ENCODE data around the gene NUP214. TPM values are rescaled to one million over a fixed set of nuclear protein-coding genes. Genes with fewer than 3 reads are reported as not detected.
"Not testable (repeated sequence)": the region's sequence is repeated elsewhere in the genome, so short reads cannot be mapped to it uniquely, and the experiment has no call there.

The NUP214 gene
- total RNA-seq, 1 donor from 2014 or later: 52.1 TPM

DNA sequence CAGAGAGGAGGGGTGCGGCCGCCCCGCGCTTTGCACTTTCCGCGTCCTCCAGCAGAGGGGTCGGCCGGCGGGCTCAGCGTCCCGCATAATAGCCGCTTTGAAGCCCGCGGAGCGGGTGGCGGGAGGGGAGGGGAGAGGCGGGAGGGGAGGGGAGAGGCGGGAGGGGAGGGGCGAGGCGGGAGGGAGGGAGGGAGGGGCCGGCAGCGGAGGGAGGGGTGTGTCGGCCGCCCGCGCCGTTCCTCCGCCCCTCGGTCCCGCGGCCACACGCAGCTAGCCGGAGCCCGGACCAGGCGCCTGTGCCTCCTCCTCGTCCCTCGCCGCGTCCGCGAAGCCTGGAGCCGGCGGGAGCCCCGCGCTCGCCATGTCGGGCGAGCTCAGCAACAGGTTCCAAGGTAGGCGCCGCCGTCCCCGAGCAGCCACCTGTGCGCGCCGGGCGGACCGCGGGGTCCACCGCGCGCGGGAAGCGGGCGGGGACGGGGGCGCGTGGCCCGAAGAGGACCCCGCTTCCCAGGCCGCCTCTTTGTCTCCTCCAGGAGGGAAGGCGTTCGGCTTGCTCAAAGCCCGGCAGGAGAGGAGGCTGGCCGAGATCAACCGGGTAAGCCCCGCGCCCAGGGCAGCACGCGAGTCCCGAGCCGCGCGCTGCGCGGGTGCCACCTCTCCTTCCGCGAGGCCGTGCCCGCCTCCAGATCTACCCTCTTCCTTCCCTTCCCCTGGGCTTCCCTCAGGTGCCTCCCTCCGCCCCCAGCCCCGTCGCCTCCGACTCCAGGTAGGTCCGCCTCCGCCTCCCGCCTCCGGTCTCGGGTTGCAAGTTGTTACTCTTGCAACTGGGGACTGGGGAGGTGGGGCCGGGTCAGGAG is 28.9 kb upstream of the NUP214 start, which contains the start of gene AIF1L:
Gene AIF1L, plus strand, starts transcription at position 263 of the 857 bp plus-strand sequence. Its CDS starts 99 bp downstream, at position 362.
- no peak for DNase-seq (ENCODE audit: low spot score)

DNA sequence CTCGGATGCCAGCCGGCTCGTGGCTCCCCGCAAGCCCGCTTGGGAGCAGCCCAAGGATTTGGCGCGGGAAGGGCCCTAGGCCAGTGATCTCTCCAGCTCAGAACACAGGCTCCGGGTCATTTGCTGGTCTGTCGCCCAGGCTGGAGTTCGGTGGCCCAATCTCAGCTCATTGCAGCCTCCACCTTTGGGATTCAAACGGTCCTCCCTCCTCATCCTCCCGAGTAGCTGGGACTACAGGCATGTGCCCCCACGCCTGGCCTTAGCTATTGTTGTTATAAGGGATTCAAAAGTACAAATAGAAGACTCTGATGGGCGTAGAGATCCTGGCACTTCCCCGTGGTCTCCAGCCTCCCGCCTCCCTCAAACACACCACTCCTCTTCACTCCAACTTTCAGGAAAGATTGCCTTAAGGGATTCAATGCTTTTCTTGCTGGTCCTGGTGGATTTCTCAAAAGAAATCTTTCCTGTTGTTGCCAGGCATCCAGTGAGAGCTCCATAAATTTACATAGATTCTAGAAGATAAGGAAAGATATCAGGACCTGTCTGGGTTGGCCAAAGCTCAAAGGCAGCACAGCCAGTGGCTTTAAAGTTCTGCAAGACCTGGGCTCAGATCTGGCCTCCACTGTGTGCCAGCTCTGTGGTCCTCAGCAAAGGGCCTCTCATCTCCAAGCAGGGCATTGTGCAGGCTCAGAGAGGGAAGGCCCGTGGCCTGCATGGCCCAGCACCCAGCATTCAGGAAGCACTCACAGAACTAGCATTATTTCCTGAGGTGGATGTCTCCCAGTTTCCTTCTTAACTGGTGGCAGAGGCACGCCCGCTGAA is 28.0 kb upstream of the NUP214 start:
- no peak for DNase-seq (ENCODE audit: low spot score)

DNA sequence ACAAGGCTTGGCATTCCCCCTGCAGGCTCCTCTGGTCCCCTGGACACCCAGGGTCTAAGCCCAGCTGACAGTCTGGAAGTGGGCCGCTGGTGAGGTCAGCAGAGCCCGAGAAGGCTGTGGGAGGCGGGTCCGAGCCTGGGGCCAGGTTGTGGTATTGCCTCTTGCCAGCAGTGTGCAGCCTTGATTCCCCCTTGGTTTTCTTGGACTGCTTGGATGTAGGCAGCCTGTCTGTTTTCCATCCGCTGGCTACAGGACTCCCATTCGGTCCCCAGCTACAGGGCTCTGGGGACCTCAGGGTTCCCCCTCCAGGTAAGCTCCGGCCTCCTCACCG is 27.5 kb upstream of the NUP214 start:
- no peak for DNase-seq (ENCODE audit: low spot score)

DNA sequence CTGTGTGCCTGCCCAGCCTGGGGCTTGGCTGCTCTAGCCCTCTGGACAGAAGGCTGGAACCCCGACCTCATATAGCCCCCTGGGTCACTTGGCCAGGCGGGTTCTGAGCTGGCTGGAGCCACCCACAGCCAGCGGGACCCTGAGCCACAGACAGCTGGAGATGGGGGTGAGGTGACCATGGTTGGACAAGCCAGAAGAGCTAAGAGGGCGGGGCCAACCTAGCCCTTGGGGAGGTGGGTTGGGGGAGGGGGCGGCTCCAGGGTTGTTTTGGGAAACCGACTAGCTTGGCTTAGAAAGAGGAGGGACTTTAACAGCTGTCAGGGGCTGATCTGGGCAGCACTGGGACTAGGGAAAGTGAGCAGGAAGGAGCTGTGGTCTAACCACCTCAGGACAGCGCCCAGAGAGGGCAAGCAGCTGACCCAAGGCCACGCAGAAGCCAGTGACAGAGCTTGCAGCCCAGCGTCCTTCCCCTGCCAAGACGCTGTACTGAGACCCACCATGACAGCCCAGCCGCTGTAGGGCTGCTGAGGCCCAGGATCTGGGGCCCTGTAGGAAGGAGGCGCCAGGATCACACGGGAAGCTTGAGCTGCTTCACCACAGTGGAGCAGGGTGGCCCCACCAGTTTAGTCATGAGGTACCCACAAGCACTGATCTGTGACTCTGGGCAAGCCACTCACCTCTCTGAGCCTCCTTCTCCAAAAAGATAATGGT is 26.8 kb upstream of the NUP214 start:
- DNase-seq (ENCODE audit: low spot score): no peak

DNA sequence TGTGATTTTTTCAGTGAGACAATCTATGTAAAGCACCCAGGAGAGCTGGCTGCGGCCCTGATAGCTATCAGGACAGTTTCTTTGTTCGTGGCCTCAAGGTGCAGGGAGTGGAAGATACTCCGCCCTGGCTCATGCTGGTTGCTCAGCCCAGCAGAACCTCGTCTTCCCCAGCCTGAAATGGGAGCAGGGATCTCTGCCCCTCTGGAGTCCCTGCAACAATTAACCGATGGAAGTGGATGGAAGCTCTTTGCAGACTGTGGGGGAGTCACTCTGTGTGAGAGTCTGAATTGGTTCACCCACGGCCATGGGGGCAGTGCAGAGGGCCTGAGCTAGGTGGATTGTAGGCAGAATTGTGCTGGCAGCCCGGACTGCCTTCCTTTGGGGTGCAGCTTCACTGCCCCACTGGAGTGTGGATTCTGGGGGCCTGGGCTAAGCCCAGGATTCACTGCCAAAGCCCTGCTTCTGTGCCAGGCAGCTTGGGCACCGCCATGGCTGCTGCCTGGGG is 26.2 kb upstream of the NUP214 start:
- no peak for DNase-seq (ENCODE audit: low spot score)

DNA sequence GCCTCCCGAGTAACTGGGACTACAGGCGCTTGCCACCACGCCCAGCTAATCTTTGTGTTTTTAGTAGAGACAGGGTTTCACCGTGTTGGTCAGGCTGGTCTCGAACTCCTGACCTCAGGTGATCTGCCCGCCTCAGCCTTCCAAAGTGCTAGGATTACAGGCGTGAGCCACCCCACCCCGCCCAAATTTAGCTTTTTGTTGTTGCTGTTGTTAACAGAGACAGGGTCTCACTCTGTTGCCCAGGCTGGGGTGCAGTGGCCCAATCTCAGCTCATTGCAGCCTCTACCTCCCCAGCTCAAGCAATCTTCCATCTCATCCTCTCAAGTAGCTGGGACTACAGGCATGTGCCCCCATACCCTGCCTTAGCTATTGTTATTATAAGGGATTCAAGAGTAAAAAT is 25.5 kb upstream of the NUP214 start:
- not testable (repeated sequence) for DNase-seq (ENCODE audit: low spot score)

DNA sequence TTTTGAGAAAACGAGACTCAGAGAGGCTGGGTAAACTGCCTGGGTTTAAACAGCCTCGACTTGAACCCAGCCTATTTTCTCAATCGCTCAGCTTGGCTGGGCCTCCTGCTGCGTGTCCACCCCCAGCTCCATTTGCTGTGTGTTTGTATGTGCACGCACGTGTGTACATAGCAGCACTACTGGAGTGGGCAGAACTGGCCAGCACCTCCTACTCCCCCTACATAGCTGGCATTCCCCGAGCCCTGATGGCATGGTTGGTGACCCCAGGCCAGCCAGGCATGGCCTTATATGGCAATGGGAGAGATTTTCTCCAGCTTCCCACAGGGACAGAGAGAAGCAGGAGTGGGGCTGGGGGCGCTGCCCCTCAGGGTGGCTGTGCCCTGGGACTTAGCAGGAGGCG is 24.9 kb upstream of the NUP214 start:
- DNase-seq (ENCODE audit: low spot score): no peak

DNA sequence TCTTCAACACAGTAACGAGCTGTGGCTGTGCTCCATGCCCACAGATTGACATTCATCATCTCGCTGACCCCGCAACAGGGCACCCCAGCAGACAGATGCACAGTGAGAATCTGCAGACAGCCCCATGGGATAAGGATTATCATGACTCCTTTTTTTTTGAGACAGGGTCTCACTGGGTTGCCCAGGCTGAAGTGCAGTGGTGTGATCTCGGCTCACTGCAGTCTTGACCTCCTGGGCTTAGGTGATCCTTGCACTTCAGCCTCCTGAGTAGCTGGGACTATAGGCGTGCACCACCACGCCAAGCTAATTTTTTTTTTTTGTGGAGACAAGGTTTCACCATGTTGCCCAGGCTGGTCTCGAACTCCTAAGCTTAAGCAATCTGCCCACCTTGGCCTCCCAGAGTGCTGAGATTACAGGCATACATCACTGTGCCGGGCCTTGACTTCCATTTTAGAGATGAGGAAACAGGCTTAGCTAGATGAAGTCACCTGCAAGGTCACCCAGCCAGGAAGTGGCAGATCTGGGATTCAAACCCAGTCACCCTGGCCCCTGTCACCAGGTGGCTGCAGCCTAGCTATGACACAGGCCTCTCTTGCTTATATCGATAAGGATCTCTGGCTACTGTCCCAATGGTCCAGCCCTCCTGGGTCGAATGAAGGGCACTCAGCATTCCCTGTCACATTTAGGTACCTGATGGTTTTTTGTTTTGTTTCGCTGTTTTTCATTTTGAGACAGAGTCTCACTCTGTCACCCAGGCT is 24.0 kb upstream of the NUP214 start:
- DNase-seq (ENCODE audit: low spot score): no peak

DNA sequence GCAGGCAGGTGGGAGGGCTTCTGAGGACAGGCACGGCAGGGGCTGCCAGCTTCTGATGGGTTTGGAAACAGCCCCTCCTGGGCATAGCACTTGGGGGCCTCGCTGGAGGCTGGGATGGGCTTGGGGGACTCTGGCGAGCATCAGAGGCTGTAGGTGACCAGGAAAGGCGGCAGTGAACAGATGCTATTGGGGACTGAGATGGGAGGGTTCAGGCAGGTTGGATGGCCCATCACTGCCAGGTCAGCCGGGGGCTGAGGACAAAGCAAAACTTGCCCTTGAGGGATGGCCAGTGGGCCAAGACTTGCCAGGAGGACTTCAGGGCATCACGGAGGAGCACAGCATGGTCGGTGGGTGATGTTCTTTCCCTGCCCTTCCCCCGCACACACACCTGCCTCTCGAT is 22.4 kb upstream of the NUP214 start:
- DNase-seq (ENCODE audit: low spot score): no peak

DNA sequence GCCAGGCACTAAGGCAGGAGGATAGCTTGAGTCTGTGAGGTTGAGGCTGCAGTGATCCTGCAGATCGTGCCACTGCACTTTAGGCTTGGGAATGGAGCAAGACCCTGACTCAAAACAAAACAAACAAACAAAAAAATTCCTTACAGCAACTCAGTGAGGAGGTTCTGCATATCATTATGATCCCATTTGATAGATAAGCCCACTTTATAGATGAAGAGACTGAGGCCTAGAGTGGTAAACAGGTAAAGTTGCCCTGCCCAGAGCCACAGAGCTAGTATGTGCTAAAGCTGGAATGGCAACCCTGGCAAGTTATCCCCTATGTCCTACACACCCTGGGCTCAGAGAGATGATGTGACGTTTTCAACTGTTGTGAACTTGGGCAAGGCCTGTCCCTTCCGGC is 21.9 kb upstream of the NUP214 start:
- no peak for DNase-seq (ENCODE audit: low spot score)

DNA sequence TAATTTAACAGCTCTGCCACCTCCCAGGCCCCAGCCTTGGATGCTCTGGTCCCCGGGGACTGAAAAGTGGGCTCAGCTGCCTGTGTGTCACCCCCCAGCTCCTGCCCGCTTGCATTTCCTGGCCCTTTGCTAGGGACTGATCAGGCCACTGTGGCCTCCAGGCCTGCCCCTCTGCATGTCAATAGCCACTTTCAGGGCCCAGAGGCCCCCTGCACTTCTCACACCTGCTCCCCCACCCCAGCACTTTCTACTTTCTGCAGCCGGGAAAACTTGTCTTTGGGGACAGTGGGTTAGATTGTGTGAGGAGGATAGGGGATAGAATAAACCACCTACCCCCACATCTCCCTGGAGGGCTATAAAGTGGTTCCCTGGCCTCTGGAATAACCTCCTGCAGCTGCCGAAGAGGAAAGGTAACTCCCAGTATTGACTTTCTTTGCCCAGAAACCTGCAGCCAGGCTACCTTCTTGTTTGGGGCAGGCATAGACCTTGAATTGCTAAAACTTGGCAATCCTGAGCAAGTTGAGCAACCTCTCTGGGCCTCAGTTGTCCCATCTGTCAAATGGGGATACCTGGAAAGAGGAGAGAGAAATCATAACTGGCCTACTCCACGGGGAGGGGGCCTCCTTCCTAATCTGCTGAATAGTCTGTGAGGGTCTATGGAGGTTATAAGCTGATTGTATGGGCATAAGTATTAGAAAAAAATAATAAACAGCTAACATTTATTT is 21.2 kb upstream of the NUP214 start:
- no peak for DNase-seq (ENCODE audit: low spot score)

DNA sequence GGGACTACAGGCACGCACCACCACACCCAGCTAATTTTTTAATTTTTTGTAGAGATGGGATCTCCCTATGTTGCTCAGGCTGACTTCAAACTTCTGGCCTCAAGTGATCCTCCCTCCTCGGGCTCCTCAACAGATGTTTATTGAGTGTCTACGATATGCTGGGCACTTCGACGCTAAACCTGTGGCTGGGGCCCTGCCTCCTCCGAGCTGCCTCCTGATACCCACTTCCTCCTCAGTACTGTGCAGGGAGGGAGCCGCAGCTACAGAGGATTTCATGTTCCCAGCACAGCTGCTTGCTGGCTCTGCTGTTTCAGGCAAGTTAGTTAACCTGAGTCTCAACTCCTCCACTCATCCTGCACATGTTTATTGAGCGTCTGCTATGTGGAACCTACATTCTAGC is 19.4 kb upstream of the NUP214 start:
- no peak for DNase-seq (ENCODE audit: low spot score)

DNA sequence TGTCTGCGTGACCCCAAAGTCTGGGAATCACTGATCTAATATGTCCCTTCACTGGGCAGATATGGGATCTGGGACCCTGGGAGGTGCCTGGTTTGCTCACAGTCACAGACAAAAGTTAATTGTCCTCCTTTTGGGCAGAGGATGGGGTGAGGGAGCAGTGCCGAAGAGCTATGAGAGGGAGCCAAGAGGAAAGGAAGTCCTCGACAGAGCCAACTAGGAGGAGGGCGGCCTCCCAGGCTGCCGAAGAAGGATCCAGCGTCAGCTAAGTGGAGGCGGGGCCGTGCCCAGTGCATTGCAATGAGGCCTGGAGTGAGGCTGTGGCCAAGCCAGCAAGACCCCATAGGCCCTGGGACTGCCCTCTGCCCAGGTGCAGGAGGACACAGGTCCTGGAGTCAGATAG is 17.6 kb upstream of the NUP214 start:
- DNase-seq (ENCODE audit: low spot score): no peak

DNA sequence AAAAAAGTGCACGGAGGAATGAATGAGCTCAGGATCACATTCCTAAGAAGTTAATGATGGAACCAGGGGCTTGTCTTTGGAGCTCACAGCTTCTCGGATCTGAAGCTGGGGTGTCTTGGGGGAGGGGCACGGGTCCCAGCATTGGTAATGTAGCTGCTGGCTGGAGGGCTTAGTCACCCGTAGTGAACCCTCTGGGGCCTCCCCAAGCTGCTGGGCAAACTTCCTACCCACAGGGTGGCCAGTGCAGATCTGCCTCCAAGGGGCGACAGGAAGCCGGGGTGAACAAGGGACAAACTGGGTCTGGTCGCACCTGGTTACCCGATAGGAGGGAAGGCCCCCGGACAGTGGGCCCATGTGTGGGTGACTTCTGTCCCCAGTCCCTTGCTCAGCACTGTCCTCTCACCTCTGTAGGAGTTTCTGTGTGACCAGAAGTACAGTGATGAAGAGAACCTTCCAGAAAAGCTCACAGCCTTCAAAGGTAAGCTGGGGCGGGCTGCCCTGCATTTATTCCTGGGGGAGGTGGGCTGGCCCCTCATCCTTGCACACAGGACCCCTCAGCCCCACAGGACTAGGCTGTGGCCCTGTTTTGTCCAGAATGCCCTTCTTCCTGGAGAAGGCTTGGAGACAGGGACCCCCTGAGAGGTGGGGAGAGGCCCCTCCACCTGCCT is 14.1 kb upstream of the NUP214 start:
- DNase-seq (ENCODE audit: low spot score): no peak

DNA sequence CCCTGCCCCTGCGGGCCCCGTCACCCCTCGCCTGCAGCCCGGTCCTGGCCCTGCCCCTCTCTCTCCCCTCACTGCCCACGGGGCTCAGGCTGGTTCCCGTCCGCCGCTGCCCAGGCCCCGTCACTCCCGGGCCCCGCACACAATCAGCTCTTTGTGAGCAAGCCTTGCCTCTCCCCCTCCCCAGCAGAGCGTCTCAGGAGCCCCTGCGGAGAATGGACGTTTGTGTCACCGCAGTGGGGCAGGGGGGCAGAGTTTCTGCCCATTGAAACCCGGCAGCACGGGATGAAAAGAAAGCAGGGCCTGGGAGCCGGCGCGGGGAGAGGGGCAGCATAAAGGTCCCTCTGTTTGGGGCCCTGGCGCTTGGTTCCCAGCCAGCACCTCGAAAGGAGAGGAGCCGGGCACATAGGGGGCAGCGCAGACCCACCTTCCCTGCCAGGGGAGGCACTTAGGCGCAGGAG is 13.5 kb upstream of the NUP214 start:
- DNase-seq (ENCODE audit: low spot score): no peak

DNA sequence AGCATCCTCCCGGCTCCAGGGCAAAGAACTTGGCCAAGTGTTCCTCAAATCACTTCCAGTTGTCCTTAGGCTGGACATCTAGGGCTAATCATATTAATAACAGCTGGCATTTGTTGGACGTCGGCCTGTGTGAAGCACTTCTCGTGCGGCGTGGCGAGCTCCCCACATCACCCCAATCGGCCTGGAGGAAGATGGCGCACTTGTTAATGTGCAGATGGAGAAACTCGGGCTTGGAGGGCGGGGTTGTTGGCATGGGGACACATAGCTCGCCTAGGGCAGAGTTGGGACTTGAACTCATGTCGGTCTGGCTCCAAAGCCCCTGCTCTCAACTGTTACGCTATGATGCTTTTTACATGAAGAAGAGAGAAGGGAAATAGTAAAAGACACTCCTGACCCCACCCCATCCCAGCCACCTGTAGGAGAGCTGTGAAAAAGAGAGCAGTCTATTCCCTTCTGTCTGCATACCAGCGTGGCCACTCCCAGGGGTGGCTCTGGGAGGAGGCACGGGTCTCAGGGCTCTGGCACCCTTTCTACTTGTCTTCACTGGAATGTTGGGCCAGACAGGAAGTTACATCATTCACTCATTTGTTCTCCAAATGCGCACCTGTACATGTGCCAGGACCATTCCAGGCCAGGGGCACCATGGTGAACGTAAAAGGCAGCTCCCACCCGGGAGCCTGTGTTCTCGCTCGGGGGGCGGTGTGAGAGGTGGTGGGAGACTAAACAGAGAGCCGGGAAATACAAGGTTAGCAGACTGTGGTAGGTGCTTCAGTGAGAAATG is 12.8 kb upstream of the NUP214 start:
- DNase-seq (ENCODE audit: low spot score): no peak

DNA sequence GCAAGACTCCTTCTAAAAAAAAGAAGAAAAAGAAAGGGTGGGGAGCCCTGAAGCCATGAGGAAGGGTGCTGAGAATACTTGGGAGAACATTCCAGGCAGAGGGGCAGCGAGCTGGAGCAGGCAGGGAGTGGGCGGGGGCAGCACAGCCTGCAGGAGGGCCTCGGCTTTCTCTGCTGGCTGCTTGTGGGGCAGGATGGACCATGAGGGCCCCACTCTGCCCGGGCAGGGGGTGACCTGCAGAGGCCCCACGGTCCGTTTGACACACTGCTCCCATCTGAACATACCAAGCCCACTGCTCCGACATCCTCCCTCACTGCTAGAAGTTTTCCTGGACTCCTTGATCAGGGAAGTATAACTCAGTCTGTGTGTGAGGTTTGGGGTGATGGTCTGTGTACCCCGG is 11.7 kb upstream of the NUP214 start:
- no peak for DNase-seq (ENCODE audit: low spot score)

DNA sequence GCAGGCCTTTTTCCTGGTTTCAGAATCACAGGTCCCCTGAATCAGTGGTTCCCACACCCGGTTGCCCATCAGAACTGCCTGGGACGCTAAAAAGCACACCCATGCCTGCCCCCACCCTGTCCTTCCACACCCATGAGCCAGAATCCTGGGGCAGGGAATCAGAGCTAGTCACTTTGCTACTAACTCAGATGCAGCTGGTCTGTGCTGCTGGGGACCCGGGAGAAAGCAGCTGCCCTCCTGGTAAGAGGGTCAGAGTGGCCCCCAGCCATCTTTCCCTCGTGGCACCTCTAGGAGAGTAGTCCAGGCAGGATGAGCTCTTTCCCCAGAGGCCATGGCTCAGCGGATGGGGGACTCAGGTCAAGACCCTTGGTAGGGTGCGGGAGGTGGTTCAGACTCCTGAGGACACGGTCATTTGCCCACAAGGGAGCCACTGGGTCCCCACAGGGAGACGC is 11.3 kb upstream of the NUP214 start:
- no peak for DNase-seq (ENCODE audit: low spot score)

DNA sequence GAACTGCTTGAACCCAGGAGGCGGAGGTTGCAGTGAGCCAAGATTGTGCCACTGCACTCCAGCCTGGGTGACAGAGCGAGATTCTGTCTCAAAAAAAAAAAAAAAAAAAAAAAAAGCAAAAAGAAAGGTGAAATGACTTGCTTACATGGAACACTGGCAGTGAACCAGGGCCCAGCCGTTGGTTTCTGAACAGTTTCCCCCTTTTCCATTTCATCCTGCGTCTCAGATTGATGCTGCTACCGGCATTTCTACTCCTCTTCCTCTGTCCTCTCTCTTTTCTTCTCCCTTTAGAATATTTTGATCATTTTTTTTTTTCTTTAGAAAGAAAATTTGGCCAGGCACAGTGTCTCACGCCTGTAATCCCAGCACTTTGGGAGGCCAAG is 10.0 kb upstream of the NUP214 start:
- DNase-seq (ENCODE audit: low spot score): not testable (repeated sequence)

Data from mucosa of gallbladder (tissue), 1 donor.